SH-SY5Y (cell line): ENCODE data around the gene OPN4.

Experiments used
- GATA2 ChIP-seq: IDR thresholded peaks from 2 replicates; pipeline ENCODE4 v1.6.1; 2011; ENCODE audit warnings: mild to moderate bottlenecking, low read depth, low read length
- GATA3 ChIP-seq: IDR thresholded peaks from 2 replicates; pipeline ENCODE4 v1.6.1; 2011; ENCODE audit warnings: low read depth, mild to moderate bottlenecking, low read length, moderate library complexity

- no peak for TF ChIP-seq GATA3
- TF ChIP-seq GATA2: no peak
These were observed 52.6 kb downstream of the OPN4 start for GRCh38 chr10:86706977-86707376.
